Activated T-cell treated with anti-CD3 and anti-CD28 coated beads, Interleukin-2, amount 50 U/mL, for 24 hours (primary cell): Measurements from ENCODE around the gene FBXW7.
"Not testable (repeated sequence)": the region's sequence is repeated elsewhere in the genome, so short reads cannot be mapped to it uniquely, and the experiment has no call there.

Experiments used
- DNase-seq: peaks from one replicate; pipeline ENCODE4 v3.0.0-alpha.2; 2020
- H3K27ac Mint-ChIP-seq: 2 replicates; pipeline ENCODE4 v1.8.0; 2020; ENCODE audit warnings: mild to moderate bottlenecking, mixed read lengths
- H3K27me3 Mint-ChIP-seq: 2 replicates; pipeline ENCODE4 v1.8.0; 2020; ENCODE audit warnings: mixed read lengths
- H3K36me3 Mint-ChIP-seq: 2 replicates; pipeline ENCODE4 v1.8.0; 2020; ENCODE audit warnings: low read depth, mixed read lengths
- H3K4me1 Mint-ChIP-seq: 2 replicates; pipeline ENCODE4 v1.8.0; 2020; ENCODE audit warnings: low read depth, mixed read lengths
- H3K4me3 Mint-ChIP-seq: 2 replicates; pipeline ENCODE4 v1.8.0; 2020; ENCODE audit warnings: mild to moderate bottlenecking, moderate library complexity, mixed read lengths
- H3K9me3 Mint-ChIP-seq: 2 replicates; pipeline ENCODE4 v1.8.0; 2020; ENCODE audit warnings: mixed read lengths

The FBXW7 gene

DNA sequence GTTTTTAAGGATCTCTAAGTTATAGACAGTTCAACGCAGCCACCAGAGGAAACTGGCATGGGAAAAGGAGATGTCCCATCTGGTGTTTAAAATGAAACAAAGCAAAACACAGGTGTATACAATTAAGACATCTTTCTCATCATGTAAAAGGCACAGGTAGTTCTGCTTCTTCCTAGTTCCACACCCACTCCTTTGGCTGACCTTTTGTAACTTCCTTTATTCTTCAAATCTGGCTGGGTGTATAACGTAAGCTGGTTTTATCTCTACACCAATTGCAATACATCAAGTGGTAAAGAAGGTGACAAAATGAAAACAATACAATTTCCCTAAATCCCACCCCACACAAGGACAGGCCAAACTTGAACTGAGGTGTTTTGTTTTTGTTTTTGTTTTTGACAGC lies 27.3 kb upstream of the FBXW7 start:
- Mint-ChIP-seq H3K4me3 (no peak overlapping the region), H3K27ac (no peak overlapping the region), H3K36me3 (no peaks in the 10 kb centered on the region), H3K9me3 (no peaks in the 10 kb centered on the region), H3K27me3 (no peaks in the 10 kb centered on the region), H3K4me1 (peaks cover 4% of the 10 kb centered on the region)
- DNase-seq, result no peak

- no peak for DNase-seq
- no peak overlapping the region for H3K4me3 Mint-ChIP-seq
- H3K27ac Mint-ChIP-seq, result no peak overlapping the region
- peaks cover 25% of the 10 kb centered on the region for H3K4me1 Mint-ChIP-seq
- no peaks in the 10 kb centered on the region for H3K9me3 Mint-ChIP-seq
- H3K27me3 Mint-ChIP-seq, result no peaks in the 10 kb centered on the region
- no peaks in the 10 kb centered on the region for H3K36me3 Mint-ChIP-seq
These were observed 23.7 kb upstream of the FBXW7 start for GRCh38 chr4:152559641-152560040.

- Mint-ChIP-seq H3K4me3 (no peak overlapping the region), H3K36me3 (no peaks in the 10 kb centered on the region), H3K27me3 (no peaks in the 10 kb centered on the region), H3K27ac (no peak overlapping the region), H3K4me1 (peaks cover 37% of the 10 kb centered on the region), H3K9me3 (no peaks in the 10 kb centered on the region)
- DNase-seq, result no peak
These were observed 22.5 kb upstream of the FBXW7 start for GRCh38 chr4:152558396-152558795.

- Mint-ChIP-seq H3K36me3 (no peaks in the 10 kb centered on the region), H3K27ac (no peak overlapping the region), H3K9me3 (no peaks in the 10 kb centered on the region), H3K27me3 (no peaks in the 10 kb centered on the region), H3K4me3 (no peak overlapping the region), H3K4me1 (peaks cover 49% of the 10 kb centered on the region)
- DNase-seq, result no peak
These were observed 20.9 kb upstream of the FBXW7 start for GRCh38 chr4:152556834-152557233.

DNA sequence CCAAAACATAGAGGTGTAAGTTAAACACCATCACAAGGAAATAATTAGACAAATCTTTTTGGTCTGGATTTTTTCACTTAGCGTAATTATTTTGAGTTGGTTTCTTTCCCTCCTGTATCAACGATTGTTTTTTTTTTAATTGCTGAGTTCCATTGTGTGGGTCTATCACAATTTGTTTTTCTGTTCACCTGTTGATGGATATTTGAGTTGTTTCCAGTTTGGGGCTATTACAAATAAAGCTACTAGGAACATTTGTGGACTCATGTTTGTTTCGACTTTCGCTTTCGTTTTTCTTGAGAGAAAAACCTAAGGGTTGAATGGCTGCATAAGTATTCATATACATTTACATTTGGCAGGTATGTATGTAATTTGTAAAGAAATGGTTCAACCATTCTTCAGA lies 20.4 kb upstream of the FBXW7 start:
- no peak for DNase-seq
- Mint-ChIP-seq H3K36me3 (no peaks in the 10 kb centered on the region), H3K4me1 (peaks cover 54% of the 10 kb centered on the region), H3K27ac (peak overlapping the region; percentile 62), H3K4me3 (no peak overlapping the region), H3K9me3 (no peaks in the 10 kb centered on the region), H3K27me3 (no peaks in the 10 kb centered on the region)

DNA sequence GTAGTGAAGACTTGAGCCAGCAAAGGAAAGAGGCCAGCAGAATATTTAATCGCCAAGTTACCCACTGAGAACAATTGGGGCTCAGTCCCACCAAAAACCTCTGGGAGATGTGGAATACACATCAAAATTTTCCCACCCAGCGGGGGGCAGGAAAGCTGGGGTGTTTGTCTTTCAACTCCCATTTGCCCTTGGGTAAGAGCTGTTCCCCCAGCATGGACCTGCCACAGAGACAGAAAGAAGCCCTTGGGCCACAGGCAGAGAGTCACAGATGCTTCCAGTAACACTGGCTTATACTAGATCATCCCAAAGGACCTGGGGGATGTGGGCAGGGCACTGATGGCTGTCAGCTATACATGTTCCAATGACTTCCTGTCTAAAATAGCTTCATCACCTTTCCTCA lies 18.9 kb upstream of the FBXW7 start:
- no peaks in the 10 kb centered on the region for H3K9me3 Mint-ChIP-seq
- H3K27me3 Mint-ChIP-seq, result no peaks in the 10 kb centered on the region
- no peak for DNase-seq
- no peak overlapping the region for H3K4me3 Mint-ChIP-seq
- peak overlapping the region; percentile 90 for H3K27ac Mint-ChIP-seq
- H3K4me1 Mint-ChIP-seq, result peaks cover 59% of the 10 kb centered on the region
- H3K36me3 Mint-ChIP-seq, result no peaks in the 10 kb centered on the region

GRCh38 chr4:152550687-152551086 lies 14.8 kb upstream of the FBXW7 start:
- H3K36me3 Mint-ChIP-seq, H3K27ac Mint-ChIP-seq, H3K27me3 Mint-ChIP-seq, H3K4me3 Mint-ChIP-seq, DNase-seq, H3K9me3 Mint-ChIP-seq: not testable (repeated sequence)
- peaks cover 49% of the 10 kb centered on the region for H3K4me1 Mint-ChIP-seq

GRCh38 chr4:152545088-152545487 lies 9.2 kb upstream of the FBXW7 start:
- Mint-ChIP-seq H3K4me1 (peaks cover 25% of the 10 kb centered on the region), H3K36me3 (peaks cover 8% of the 10 kb centered on the region), H3K27ac (no peak overlapping the region), H3K9me3 (no peaks in the 10 kb centered on the region), H3K27me3 (no peaks in the 10 kb centered on the region), H3K4me3 (no peak overlapping the region)
- DNase-seq, result no peak

- not testable (repeated sequence) for DNase-seq, H3K27me3 Mint-ChIP-seq, H3K4me3 Mint-ChIP-seq, H3K27ac Mint-ChIP-seq, H3K9me3 Mint-ChIP-seq
- H3K36me3 Mint-ChIP-seq, result peaks cover 13% of the 10 kb centered on the region
- H3K4me1 Mint-ChIP-seq, result peaks cover 29% of the 10 kb centered on the region
These were observed 8.6 kb upstream of the FBXW7 start for GRCh38 chr4:152544533-152544932.

DNA sequence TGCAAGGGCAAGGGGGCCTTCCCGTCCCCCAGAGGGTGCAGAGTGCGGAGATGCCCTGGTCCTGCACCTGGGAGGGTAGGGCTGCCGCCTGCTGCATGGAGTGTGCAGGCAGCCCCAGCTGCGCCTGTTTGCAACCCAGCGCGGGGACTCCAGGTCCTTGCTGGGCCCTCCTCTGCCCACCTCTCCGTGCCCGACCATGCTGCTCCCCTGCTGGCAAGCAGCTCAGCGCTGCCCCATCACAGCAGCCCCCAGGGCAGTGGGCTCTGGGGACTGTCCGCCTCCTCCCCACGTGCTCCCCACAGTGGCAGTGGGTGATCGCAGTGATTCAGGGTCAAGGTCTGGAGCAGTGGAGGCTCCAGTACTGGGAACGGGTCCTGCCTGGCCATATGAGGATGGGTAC lies 5.0 kb upstream of the FBXW7 start:
- Mint-ChIP-seq H3K4me1 (peaks cover 48% of the 10 kb centered on the region), H3K27me3 (no peaks in the 10 kb centered on the region)

GRCh38 chr4:152540293-152540674 lies 4.4 kb upstream of the FBXW7 start:
- no peaks in the 10 kb centered on the region for H3K27me3 Mint-ChIP-seq
- peak overlapping the region; percentile 67 for H3K27ac Mint-ChIP-seq
- H3K4me1 Mint-ChIP-seq, result peaks cover 46% of the 10 kb centered on the region
- H3K9me3 Mint-ChIP-seq, result no peaks in the 10 kb centered on the region
- no peak for DNase-seq
- H3K4me3 Mint-ChIP-seq, result no peak overlapping the region
- peaks cover 42% of the 10 kb centered on the region for H3K36me3 Mint-ChIP-seq

More for the DNA sequence above, 5.0 kb upstream of the FBXW7 start:
- Mint-ChIP-seq H3K9me3 (no peaks in the 10 kb centered on the region), H3K36me3 (peaks cover 40% of the 10 kb centered on the region), H3K4me3 (no peak overlapping the region), H3K27ac (peak overlapping the region; percentile 47)
- no peak for DNase-seq

- Mint-ChIP-seq H3K4me3 (no peak overlapping the region), H3K27ac (peak overlapping the region; percentile 86), H3K36me3 (peaks cover 45% of the 10 kb centered on the region), H3K27me3 (no peaks in the 10 kb centered on the region), H3K4me1 (peaks cover 43% of the 10 kb centered on the region), H3K9me3 (no peaks in the 10 kb centered on the region)
- no peak for DNase-seq
These were observed 3.8 kb upstream of the FBXW7 start for GRCh38 chr4:152539556-152540292.

GRCh38 chr4:152537881-152538280 lies 2.0 kb upstream of the FBXW7 start:
- H3K27ac Mint-ChIP-seq, result peak overlapping the region; percentile 99
- H3K9me3 Mint-ChIP-seq, result no peaks in the 10 kb centered on the region
- peaks cover 45% of the 10 kb centered on the region for H3K4me1 Mint-ChIP-seq
- no peak for DNase-seq
- H3K36me3 Mint-ChIP-seq, result peaks cover 61% of the 10 kb centered on the region
- no peaks in the 10 kb centered on the region for H3K27me3 Mint-ChIP-seq
- peak overlapping the region; percentile 94 for H3K4me3 Mint-ChIP-seq

GRCh38 chr4:152536545-152537182 lies 772 bp upstream of the FBXW7 start:
- peaks cover 67% of the 10 kb centered on the region for H3K36me3 Mint-ChIP-seq
- no peaks in the 10 kb centered on the region for H3K27me3 Mint-ChIP-seq
- peaks cover 51% of the 10 kb centered on the region for H3K4me1 Mint-ChIP-seq
- H3K4me3 Mint-ChIP-seq, result peak overlapping the region; percentile 94
- peak overlapping the region; percentile 99 for H3K27ac Mint-ChIP-seq
- DNase-seq, result no peak
- H3K9me3 Mint-ChIP-seq, result no peaks in the 10 kb centered on the region

- Mint-ChIP-seq H3K4me1 (peaks cover 60% of the 10 kb centered on the region), H3K27me3 (no peaks in the 10 kb centered on the region), H3K4me3 (peak overlapping the region; percentile 94), H3K36me3 (peaks cover 78% of the 10 kb centered on the region), H3K27ac (peak overlapping the region; percentile 99), H3K9me3 (no peaks in the 10 kb centered on the region)
- DNase-seq, result no peak
These were observed 461 bp downstream of the FBXW7 start for GRCh38 chr4:152535360-152535902.
